ENCODE results near the gene ACLY. TPM values are rescaled to one million over a fixed set of nuclear protein-coding genes. Genes with fewer than 3 reads are reported as not detected.

The ACLY gene
- 85.3 and 91.5 TPM in 2 replicates for total RNA-seq
- total RNA-seq (2013): 47.8 TPM
- polyA plus RNA-seq: 33.3 and 40.2 TPM in 2 replicates
- 49.7 and 56.2 TPM in 2 replicates for polyA minus RNA-seq

DNA sequence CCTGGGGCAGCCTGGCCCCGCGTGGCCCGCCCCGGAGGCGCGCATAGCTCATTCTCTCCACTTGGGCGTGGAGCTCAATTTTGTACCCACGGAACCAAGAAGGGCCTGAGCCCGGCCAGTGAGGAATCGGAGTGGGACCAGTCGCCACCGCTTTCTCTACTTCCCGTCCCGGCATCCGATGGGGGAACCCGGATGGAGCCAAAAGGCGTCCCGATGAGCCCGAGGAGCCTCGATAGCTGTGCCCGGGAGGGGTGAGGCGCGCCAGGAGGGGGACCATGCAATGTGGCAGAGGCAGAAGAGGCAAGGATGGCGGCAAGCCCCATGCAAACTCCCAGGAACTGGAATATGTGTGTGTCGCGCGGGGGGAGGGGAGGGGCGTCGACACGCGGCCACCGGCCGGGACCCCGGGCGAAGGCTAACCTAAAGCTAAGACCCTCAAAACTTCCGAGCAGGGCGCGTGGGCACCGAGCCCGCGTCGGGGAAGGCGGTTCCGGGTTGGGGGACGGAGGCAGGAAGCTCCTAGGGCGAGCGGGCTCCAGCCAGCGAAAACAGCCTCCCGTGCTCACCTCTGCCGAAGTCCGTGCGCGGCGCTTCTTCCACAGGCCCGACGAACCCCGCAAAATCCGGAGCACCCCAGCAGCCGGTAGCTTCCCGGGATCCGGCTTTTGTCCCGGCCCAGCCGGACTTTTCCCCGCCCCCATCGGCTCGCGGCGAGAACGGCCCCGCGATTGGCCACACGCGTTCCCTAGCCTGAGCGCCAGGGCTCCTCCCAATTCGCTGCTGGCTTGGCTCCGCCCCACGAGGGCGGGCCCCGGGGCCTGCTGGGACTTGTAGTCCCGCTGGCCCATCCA lies at the start of gene ACLY:
Gene ACLY, minus strand, starts transcription at position 638 of the 851 bp plus-strand sequence. CDS start 5,078 bp downstream, outside the sequence.
- no peaks in the 10 kb centered on the region for H3K9me3 ChIP-seq (ENCODE audit: control extremely low read depth in 1 of 3, control insufficient read depth in 2 of 3, insufficient read depth in 1 of 3, low read length in 2 of 3)
- under 1% methylated on average over 80 of the region's 80 CpGs for whole genome bisulfite sequencing (ENCODE audit: insufficient coverage)

More for the DNA sequence above, at the start of gene ACLY:
- Histone ChIP-seq H3K79me2 (ENCODE audit: control insufficient read depth, insufficient read depth, low read length) (peaks cover 57% of the 10 kb centered on the region), H3K4me1 (ENCODE audit: control insufficient read depth in 2 of 2, insufficient read depth in 2 of 2, low read length in 2 of 2) (peaks cover 15 to 21% of the 10 kb centered on the region in 2 donors), H3K9ac (ENCODE audit: low read length) (peak within 1 kb of the TSS; percentile 98), H3K27me3 (replicated peaks in 1 of 4; ENCODE audit: control extremely low read depth in 1 of 4, control insufficient read depth in 3 of 4, insufficient read depth in 4 of 4, low read length in 3 of 4) (no peaks in the 10 kb centered on the region), H3K4me2 (replicated peaks; ENCODE audit: low read depth, low read length, poor library complexity, severe bottlenecking) (peak within 1 kb of the TSS; percentile 98), H3K36me3 (replicated peaks in 1 of 2; ENCODE audit: control extremely low read depth in 1 of 2, control insufficient read depth in 1 of 2, extremely low read depth in 1 of 2, insufficient read depth in 2 of 2, low read length in 1 of 2) (peaks cover 0 to 3% of the 10 kb centered on the region in 2 experiments), H3K4me3 (ENCODE audit: control extremely low read depth in 1 of 5, extremely low read depth in 1 of 5, insufficient read depth in 1 of 5, low read depth in 2 of 5, low read length in 4 of 5) (peak within 1 kb of the TSS; percentile 78 to 99 (median 98)), H4K20me1 (ENCODE audit: control insufficient read depth, insufficient read depth, low read length, poor library complexity, severe bottlenecking) (peaks cover 39% of the 10 kb centered on the region), H2AFZ (ENCODE audit: insufficient read depth, low read depth, low read length, poor library complexity, severe bottlenecking) (peak within 1 kb of the TSS; percentile 100), H3K27ac (ENCODE audit: low read length in 2 of 2) (peak within 1 kb of the TSS; percentile 62 to 81)
- intact Hi-C loops (cut with micrococcal nuclease): loop anchor here (1.0 to 5.0 kb wide), 5 partner anchors 12 to 131 kb away; partner anchors contain the start of genes CNP, DNAJC7, JUP and KLHL11
- TF ChIP-seq EZH2 (IDR thresholded peaks at IDR 0.05; ENCODE audit: borderline replicate concordance, insufficient read depth, low read depth, low read length, poor library complexity, severe bottlenecking): no peak
- TF ChIP-seq, protein P1, sequence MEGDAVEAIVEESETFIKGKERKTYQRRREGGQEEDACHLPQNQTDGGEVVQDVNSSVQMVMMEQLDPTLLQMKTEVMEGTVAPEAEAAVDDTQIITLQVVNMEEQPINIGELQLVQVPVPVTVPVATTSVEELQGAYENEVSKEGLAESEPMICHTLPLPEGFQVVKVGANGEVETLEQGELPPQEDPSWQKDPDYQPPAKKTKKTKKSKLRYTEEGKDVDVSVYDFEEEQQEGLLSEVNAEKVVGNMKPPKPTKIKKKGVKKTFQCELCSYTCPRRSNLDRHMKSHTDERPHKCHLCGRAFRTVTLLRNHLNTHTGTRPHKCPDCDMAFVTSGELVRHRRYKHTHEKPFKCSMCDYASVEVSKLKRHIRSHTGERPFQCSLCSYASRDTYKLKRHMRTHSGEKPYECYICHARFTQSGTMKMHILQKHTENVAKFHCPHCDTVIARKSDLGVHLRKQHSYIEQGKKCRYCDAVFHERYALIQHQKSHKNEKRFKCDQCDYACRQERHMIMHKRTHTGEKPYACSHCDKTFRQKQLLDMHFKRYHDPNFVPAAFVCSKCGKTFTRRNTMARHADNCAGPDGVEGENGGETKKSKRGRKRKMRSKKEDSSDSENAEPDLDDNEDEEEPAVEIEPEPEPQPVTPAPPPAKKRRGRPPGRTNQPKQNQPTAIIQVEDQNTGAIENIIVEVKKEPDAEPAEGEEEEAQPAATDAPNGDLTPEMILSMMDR (IDR thresholded peaks at IDR 0.05): no peak
- POLR2A ChIA-PET: interaction anchor here (0.6 to 1.5 kb wide), 3 partner anchors 11 to 613 kb away, joined by 3 to 16 read pairs (median 3); partner anchors contain the start of gene ODAD4
- CTCF ChIA-PET: interaction anchor here (0.6 to 1.5 kb wide), 9 partner anchors 8 to 330 kb away, joined by 3 to 6 read pairs (median 3); partner anchors contain the start of genes C17orf113, DNAJC7, ODAD4 and P3H4
- Mint-ChIP-seq H3K9me3 (ENCODE audit: insufficient read depth) (no peaks in the 10 kb centered on the region), H3K27me3 (no peaks in the 10 kb centered on the region), H3K4me3 (peak within 1 kb of the TSS; percentile 91), H3K27ac (peak within 1 kb of the TSS; percentile 89), H3K4me1 (peaks cover 40% of the 10 kb centered on the region)
- DNase-seq: peak; percentile 95
- peak; percentile 99 for ATAC-seq (ENCODE audit: low read depth)
